Liver (tissue), 9 donors: ENCODE results near the gene KIF3B. TPM values are rescaled to one million over a fixed set of nuclear protein-coding genes. Genes with fewer than 3 reads are reported as not detected.

Experiments used
- DNase-seq: peaks from one replicate; pipeline ENCODE4 v3.0.0-alpha.2; 2017; ENCODE audit warnings: low spot score
- H3K27ac ChIP-seq, 2 donors: one replicate each; pipeline ENCODE4 v1.7.0; 2013; ENCODE audit warnings: inconsistent platforms in 2 of 2, low read length in 2 of 2, control low read depth in 1 of 2, low read depth in 1 of 2, mild to moderate bottlenecking in 1 of 2
- H3K27me3 ChIP-seq, 4 donors: one replicate each; pipeline versions ENCODE4 v1.6.1 to v1.7.0; 2013; ENCODE audit warnings: low read length in 3 of 4, inconsistent platforms in 1 of 4, mild to moderate bottlenecking in 1 of 4, moderate library complexity in 1 of 4; ENCODE audit not compliant: control insufficient read depth in 4 of 4, insufficient read depth in 4 of 4
- H3K36me3 ChIP-seq, 4 donors: one replicate each; pipeline versions ENCODE4 v1.6.1 to v1.7.0; 2013; ENCODE audit warnings: low read length in 3 of 4, mild to moderate bottlenecking in 3 of 4, low read depth in 1 of 4, moderate library complexity in 1 of 4; ENCODE audit not compliant: control insufficient read depth in 4 of 4, insufficient read depth in 3 of 4
- H3K4me1 ChIP-seq, 4 donors: one replicate each; pipeline versions ENCODE4 v1.6.1 to v1.7.0; 2013; ENCODE audit warnings: low read length in 3 of 4, mild to moderate bottlenecking in 3 of 4, moderate library complexity in 1 of 4; ENCODE audit not compliant: control insufficient read depth in 4 of 4, insufficient read depth in 4 of 4
- H3K4me3 ChIP-seq, 3 donors: one replicate each; pipeline versions ENCODE4 v1.6.1 to v1.7.0; 2013; ENCODE audit warnings: low read length in 3 of 3, control low read depth in 1 of 3, low read depth in 1 of 3, mild to moderate bottlenecking in 1 of 3
- H3K9ac ChIP-seq, 2 donors: one replicate each; pipeline ENCODE4 v1.7.0; 2013; ENCODE audit warnings: low read length in 2 of 2, mild to moderate bottlenecking in 2 of 2, moderate library complexity in 2 of 2, control low read depth in 1 of 2, low read depth in 1 of 2
- H3K9me3 ChIP-seq, 4 donors: one replicate each; pipeline versions ENCODE4 v1.6.1 to v1.7.0; 2013; ENCODE audit warnings: low read length in 3 of 4; ENCODE audit not compliant: control insufficient read depth in 4 of 4
- CTCF ChIP-seq: fragments of 150-350 bp; IDR thresholded peaks from 2 replicates; pipeline ENCODE4 v1.5.1; 2017; ENCODE audit warnings: improper control_type of control experiment, low read depth, low read length; ENCODE audit not compliant: missing input control
- EGR1 ChIP-seq, 2 donors: IDR thresholded peaks; 2 replicates each; pipeline ENCODE4 v1.6.1; 2016 to 2018; ENCODE audit warnings: antibody characterized with exemption in 2 of 2, low read depth in 2 of 2
- FOXA1 ChIP-seq: IDR thresholded peaks from 2 replicates; pipeline ENCODE4 v1.6.1; 2016; ENCODE audit warnings: antibody characterized with exemption
- FOXA2 ChIP-seq: IDR thresholded peaks from 2 replicates; pipeline ENCODE4 v1.6.1; 2016; ENCODE audit warnings: antibody characterized with exemption
- GABPA ChIP-seq, 2 donors: IDR thresholded peaks in 1 of 2; conservative IDR thresholded peaks in 1 of 2; 2 replicates each; pipeline ENCODE4 v1.6.1; 2016; ENCODE audit warnings: antibody characterized with exemption in 2 of 2, mild to moderate bottlenecking in 1 of 2, moderate library complexity in 1 of 2
- HNF4A ChIP-seq, 2 donors: conservative IDR thresholded peaks; 2 replicates each; pipeline ENCODE4 v1.6.1; 2016; ENCODE audit warnings: antibody characterized with exemption in 2 of 2, mild to moderate bottlenecking in 2 of 2
- HNF4G ChIP-seq: IDR thresholded peaks from 2 replicates; pipeline ENCODE4 v1.6.1; 2016; ENCODE audit warnings: antibody characterized with exemption
- JUND ChIP-seq, 2 donors: IDR thresholded peaks; 2 replicates each; pipeline ENCODE4 v1.6.1; 2016; ENCODE audit warnings: antibody characterized with exemption in 2 of 2
- NR2F2 ChIP-seq: IDR thresholded peaks from 2 replicates; pipeline ENCODE4 v1.6.1; 2016; ENCODE audit warnings: antibody characterized with exemption
- RAD21 ChIP-seq, 2 donors: IDR thresholded peaks; 2 replicates each; pipeline ENCODE4 v1.6.1; 2016; ENCODE audit warnings: antibody characterized with exemption in 2 of 2, mild to moderate bottlenecking in 2 of 2
- RXRA ChIP-seq, 2 donors: IDR thresholded peaks; 2 replicates each; pipeline ENCODE4 v1.6.1; 2017 to 2018; ENCODE audit warnings: antibody characterized with exemption in 2 of 2, mild to moderate bottlenecking in 1 of 2
- SP1 ChIP-seq: IDR thresholded peaks from 2 replicates; pipeline ENCODE4 v1.6.1; 2018; ENCODE audit warnings: antibody characterized with exemption, mild to moderate bottlenecking
- TAF1 ChIP-seq: conservative IDR thresholded peaks from 2 replicates; pipeline ENCODE4 v1.6.1; 2016; ENCODE audit warnings: antibody characterized with exemption, mild to moderate bottlenecking
- YY1 ChIP-seq: IDR thresholded peaks from 2 replicates; pipeline ENCODE4 v1.6.1; 2016; ENCODE audit warnings: antibody characterized with exemption, mild to moderate bottlenecking
- ZBTB33 ChIP-seq: IDR thresholded peaks from 2 replicates; pipeline ENCODE4 v1.6.1; 2016; ENCODE audit warnings: antibody characterized with exemption
- WGBS: extraction: QIAGEN DNeasy Blood & Tissue Kit; methylation state at CpG from one replicate; pipeline ENCODE4 v1.1.7; 2013; 5-methylcytosine and 5-hydroxymethylcytosine counted together
- polyA plus RNA-seq, 2 donors: library from polyadenylated mRNA; stranded (reverse) in 1 of 2; unstranded in 1 of 2; fragments of 200-250 nt in 1 of 2; fragments of >200 nt in 1 of 2; fragmentation: Nextera tagmentation in 1 of 2; extraction: Ambion mirVana in 1 of 2; gene quantifications; one replicate each; pipeline versions ENCODE4 v1.2.1 to v1.2.3, GENCODE V29; 2013 to 2015
- total RNA-seq, 2 donors: library from RNA; depleted of rRNA; stranded (reverse); fragments of >200 nt; gene quantifications; one replicate each; pipeline ENCODE4 v1.2.3, GENCODE V29; 2014
- TF ChIP-seq, protein P1 (sequence below): IDR thresholded peaks from 2 replicates; pipeline ENCODE4 v1.6.1; 2016; ENCODE audit warnings: antibody characterized with exemption
- TF ChIP-seq, protein P2 (sequence below): IDR thresholded peaks from 2 replicates; pipeline ENCODE4 v1.6.1; 2016; ENCODE audit warnings: antibody characterized with exemption
- TF ChIP-seq, protein P3 (sequence below): IDR thresholded peaks from 2 replicates; pipeline ENCODE4 v1.6.1; 2016; ENCODE audit warnings: antibody characterized with exemption, mild to moderate bottlenecking
- donor health status: healthy.
- donor health status: healthy.
- donor health status: healthy.
- donor health status: healthy.
- donor health status: healthy.

The KIF3B gene
- total and polyA plus RNA-seq, 4 donors, result 8.3 to 24.2 (median 12.9) TPM

GRCh38 chr20:32327087-32327681 is 49.7 kb downstream of the KIF3B start:
- Histone ChIP-seq H3K9ac (no peak overlapping the region), H3K4me3 (no peak overlapping the region), H3K36me3 (peaks cover 2 to 14% (median 9%) of the 10 kb centered on the region in 4 donors), H3K9me3 (no peaks in the 10 kb centered on the region), H3K27me3 (no peaks in the 10 kb centered on the region), H3K4me1 (peaks cover 0 to 11% (median 3%) of the 10 kb centered on the region in 4 donors), H3K27ac (no peak overlapping the region)
- no peak for DNase-seq
- TF ChIP-seq RAD21 (IDR thresholded peaks at IDR 0.05) (no peak), EGR1 (IDR thresholded peaks at IDR 0.05; ENCODE audit: low read depth in 2 of 2) (no peak), YY1 (no peak), SP1 (no peak), RXRA (IDR thresholded peaks at IDR 0.05) (no peak), TAF1 (no peak), CTCF (no peak), JUND (IDR thresholded peaks at IDR 0.05) (no peak), GABPA (IDR thresholded peaks at IDR 0.05 in 1 of 2, conservative IDR thresholded peaks at IDR 0.05 in 1 of 2) (no peak), FOXA1 (no peak), ZBTB33 (no peak), HNF4A (conservative IDR thresholded peaks at IDR 0.05) (no peak), HNF4G (no peak), NR2F2 (no peak), FOXA2 (no peak)
- TF ChIP-seq, protein P1, sequence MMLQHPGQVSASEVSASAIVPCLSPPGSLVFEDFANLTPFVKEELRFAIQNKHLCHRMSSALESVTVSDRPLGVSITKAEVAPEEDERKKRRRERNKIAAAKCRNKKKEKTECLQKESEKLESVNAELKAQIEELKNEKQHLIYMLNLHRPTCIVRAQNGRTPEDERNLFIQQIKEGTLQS, result no peak
- TF ChIP-seq, protein P2, sequence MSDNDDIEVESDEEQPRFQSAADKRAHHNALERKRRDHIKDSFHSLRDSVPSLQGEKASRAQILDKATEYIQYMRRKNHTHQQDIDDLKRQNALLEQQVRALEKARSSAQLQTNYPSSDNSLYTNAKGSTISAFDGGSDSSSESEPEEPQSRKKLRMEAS, result no peak
- TF ChIP-seq, protein P3, sequence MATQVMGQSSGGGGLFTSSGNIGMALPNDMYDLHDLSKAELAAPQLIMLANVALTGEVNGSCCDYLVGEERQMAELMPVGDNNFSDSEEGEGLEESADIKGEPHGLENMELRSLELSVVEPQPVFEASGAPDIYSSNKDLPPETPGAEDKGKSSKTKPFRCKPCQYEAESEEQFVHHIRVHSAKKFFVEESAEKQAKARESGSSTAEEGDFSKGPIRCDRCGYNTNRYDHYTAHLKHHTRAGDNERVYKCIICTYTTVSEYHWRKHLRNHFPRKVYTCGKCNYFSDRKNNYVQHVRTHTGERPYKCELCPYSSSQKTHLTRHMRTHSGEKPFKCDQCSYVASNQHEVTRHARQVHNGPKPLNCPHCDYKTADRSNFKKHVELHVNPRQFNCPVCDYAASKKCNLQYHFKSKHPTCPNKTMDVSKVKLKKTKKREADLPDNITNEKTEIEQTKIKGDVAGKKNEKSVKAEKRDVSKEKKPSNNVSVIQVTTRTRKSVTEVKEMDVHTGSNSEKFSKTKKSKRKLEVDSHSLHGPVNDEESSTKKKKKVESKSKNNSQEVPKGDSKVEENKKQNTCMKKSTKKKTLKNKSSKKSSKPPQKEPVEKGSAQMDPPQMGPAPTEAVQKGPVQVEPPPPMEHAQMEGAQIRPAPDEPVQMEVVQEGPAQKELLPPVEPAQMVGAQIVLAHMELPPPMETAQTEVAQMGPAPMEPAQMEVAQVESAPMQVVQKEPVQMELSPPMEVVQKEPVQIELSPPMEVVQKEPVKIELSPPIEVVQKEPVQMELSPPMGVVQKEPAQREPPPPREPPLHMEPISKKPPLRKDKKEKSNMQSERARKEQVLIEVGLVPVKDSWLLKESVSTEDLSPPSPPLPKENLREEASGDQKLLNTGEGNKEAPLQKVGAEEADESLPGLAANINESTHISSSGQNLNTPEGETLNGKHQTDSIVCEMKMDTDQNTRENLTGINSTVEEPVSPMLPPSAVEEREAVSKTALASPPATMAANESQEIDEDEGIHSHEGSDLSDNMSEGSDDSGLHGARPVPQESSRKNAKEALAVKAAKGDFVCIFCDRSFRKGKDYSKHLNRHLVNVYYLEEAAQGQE, result no peak
- WGBS, result 87% methylated on average over 9 of the region's 9 CpGs
